H1 (cell line): Measurements from ENCODE around the gene LRCH2. TPM values are rescaled to one million over a fixed set of nuclear protein-coding genes. Genes with fewer than 3 reads are reported as not detected.

ENCODE experiments used
- CTCF ChIA-PET: fragments of 300-600 bp; sonication (Branson Sonifier 250); formaldehyde crosslinking; loops from one replicate; lab custom pipeline; 2021; ENCODE audit not compliant: partially characterized antibody; lab: Charles Lee
- POLR2A ChIA-PET: fragments of 300-600 bp; sonication (Branson Sonifier 250); formaldehyde crosslinking; loops from one replicate; lab custom pipeline; 2021; ENCODE audit warnings: inconsistent platforms; ENCODE audit not compliant: partially characterized antibody; lab: Charles Lee
- DNase-seq, 2 experiments: peaks; one replicate each; pipeline versions ENCODE4 v3.0.0 to v3.0.0-alpha.2; 2010 to 2022; ENCODE audit warnings: low spot score in 2 of 2, low read depth in 1 of 2, mixed read lengths in 1 of 2
- FAIRE-seq: peaks from 2 replicates; lab custom pipeline; 2011; peaks lifted over from hg19 to GRCh38; lab: Jason Lieb, UNC
- H2AFZ ChIP-seq: 2 replicates; pipeline ENCODE4 v1.8.1; 2012; ENCODE audit warnings: low read length, inconsistent platforms
- H2AK5ac ChIP-seq: 2 replicates; pipeline ENCODE4 v1.6.1; 2013; ENCODE audit warnings: low read depth, low read length
- H2BK120ac ChIP-seq: replicated peaks from 2 replicates; pipeline ENCODE3; 2013; ENCODE audit warnings: low read depth, low read length, inconsistent platforms
- H2BK12ac ChIP-seq: 2 replicates; pipeline ENCODE4 v1.6.1; 2013; ENCODE audit warnings: low read depth, low read length
- H2BK15ac ChIP-seq: 2 replicates; pipeline ENCODE4 v1.6.1; 2013; ENCODE audit warnings: low read length
- H2BK20ac ChIP-seq: 2 replicates; pipeline ENCODE4 v1.6.1; 2013; ENCODE audit warnings: low read length
- H2BK5ac ChIP-seq: 2 replicates; pipeline ENCODE4 v1.6.1; 2013; ENCODE audit warnings: low read depth, low read length
- H3K14ac ChIP-seq: 2 replicates; pipeline ENCODE4 v1.6.1; 2013; ENCODE audit warnings: inconsistent platforms; ENCODE audit not compliant: insufficient read length
- H3K18ac ChIP-seq: 2 replicates; pipeline ENCODE4 v1.6.1; 2013; ENCODE audit warnings: low read length; ENCODE audit errors: extremely low read depth
- H3K23ac ChIP-seq: 2 replicates; pipeline ENCODE4 v1.6.1; 2013; ENCODE audit warnings: inconsistent platforms; ENCODE audit not compliant: insufficient read length
- H3K23me2 ChIP-seq: 2 replicates; pipeline ENCODE4 v1.6.1; 2013; ENCODE audit warnings: low read depth, low read length
- H3K27ac ChIP-seq: 2 replicates; pipeline ENCODE4 v1.6.1; 2011; ENCODE audit warnings: low read depth, low read length, inconsistent platforms
- H3K27me3 ChIP-seq, 4 experiments: replicated peaks in 1 of 4; 1 replicate in 1 of 4; 2 replicates in 3 of 4; pipeline versions ENCODE4 v1.6.1 to v1.8.1; 2011 to 2013; ENCODE audit warnings: low read length in 3 of 4, mild to moderate bottlenecking in 3 of 4, inconsistent platforms in 2 of 4, mixed read lengths in 2 of 4, moderate library complexity in 1 of 4; ENCODE audit not compliant: control insufficient read depth in 3 of 4, insufficient read depth in 3 of 4; ENCODE audit errors: extremely low read depth in 1 of 4
- H3K36me3 ChIP-seq, 4 experiments: 2 replicates each; pipeline versions ENCODE4 v1.6.1 to v1.8.1; 2011 to 2013; ENCODE audit warnings: mild to moderate bottlenecking in 4 of 4, low read length in 3 of 4, moderate library complexity in 2 of 4, control low read depth in 1 of 4, inconsistent platforms in 1 of 4; ENCODE audit not compliant: insufficient read depth in 4 of 4, control insufficient read depth in 2 of 4
- H3K4ac ChIP-seq: replicated peaks from 2 replicates; pipeline ENCODE3; 2013; ENCODE audit warnings: low read length, low read depth, mixed read lengths, inconsistent platforms; ENCODE audit not compliant: insufficient read length
- H3K4me1 ChIP-seq, 4 experiments: replicated peaks in 1 of 4; 1 replicate in 1 of 4; 2 replicates in 3 of 4; pipeline versions ENCODE4 v1.6.1 to v1.8.1; 2011 to 2013; ENCODE audit warnings: low read length in 3 of 4, inconsistent platforms in 2 of 4, mixed read lengths in 1 of 4; ENCODE audit not compliant: insufficient read depth in 4 of 4, control insufficient read depth in 3 of 4
- H3K4me2 ChIP-seq, 2 experiments: 2 replicates each; pipeline versions ENCODE4 v1.6.1 to v1.8.1; 2011 to 2013; ENCODE audit warnings: low read depth in 2 of 2, low read length in 2 of 2, control low read depth in 1 of 2, inconsistent platforms in 1 of 2, mild to moderate bottlenecking in 1 of 2; ENCODE audit not compliant: insufficient read depth in 1 of 2
- H3K4me3 ChIP-seq, 4 experiments: fragments of 200-600, 300-600 bp in 1 of 4; sonication (generic), shearing (Covaris generic), sonication (Bioruptor Twin) in 1 of 4; 2 replicates each; pipeline versions ENCODE4 v1.5.1 to v1.8.1; 2011 to 2016; ENCODE audit warnings: low read length in 4 of 4, low read depth in 3 of 4, control low read depth in 2 of 4, inconsistent platforms in 2 of 4, mild to moderate bottlenecking in 2 of 4, mixed read lengths in 1 of 4, moderate library complexity in 1 of 4; ENCODE audit not compliant: insufficient read depth in 2 of 4; ENCODE audit errors: extremely low read depth in 1 of 4
- H3K56ac ChIP-seq: replicated peaks from 2 replicates; pipeline ENCODE3; 2013; ENCODE audit warnings: low read depth, mild to moderate bottlenecking, mixed read lengths, low read length, inconsistent platforms; ENCODE audit not compliant: insufficient read length
- H3K79me1 ChIP-seq: 2 replicates; pipeline ENCODE4 v1.6.1; 2013; ENCODE audit warnings: low read depth, low read length, control low read depth
- H3K79me2 ChIP-seq, 2 experiments: 2 replicates each; pipeline versions ENCODE4 v1.6.1 to v1.8.1; 2012 to 2013; ENCODE audit warnings: low read length in 2 of 2, mild to moderate bottlenecking in 2 of 2, inconsistent platforms in 1 of 2; ENCODE audit not compliant: insufficient read depth in 2 of 2, control insufficient read depth in 1 of 2
- H3K9ac ChIP-seq, 4 experiments: replicated peaks in 1 of 4; 1 replicate in 1 of 4; 2 replicates in 3 of 4; pipeline versions ENCODE4 v1.6.1 to v1.8.1; 2011 to 2013; ENCODE audit warnings: low read depth in 3 of 4, low read length in 3 of 4, control low read depth in 2 of 4, mild to moderate bottlenecking in 2 of 4, moderate library complexity in 2 of 4, inconsistent platforms in 1 of 4; ENCODE audit errors: extremely low read depth in 1 of 4
- H3K9me3 ChIP-seq, 2 experiments: 2 replicates each; pipeline versions ENCODE4 v1.6.1 to v1.8.1; 2012 to 2013; ENCODE audit warnings: mild to moderate bottlenecking in 2 of 2, moderate library complexity in 2 of 2, control low read depth in 1 of 2, inconsistent platforms in 1 of 2, low read depth in 1 of 2, low read length in 1 of 2, mixed read lengths in 1 of 2; ENCODE audit not compliant: insufficient read depth in 2 of 2
- H4K20me1 ChIP-seq, 2 experiments: replicated peaks in 1 of 2; 2 replicates each; pipeline versions ENCODE3 to v1.8.1; 2011 to 2013; ENCODE audit warnings: inconsistent platforms in 2 of 2, low read length in 2 of 2, mild to moderate bottlenecking in 1 of 2; ENCODE audit not compliant: insufficient read depth in 2 of 2, control insufficient read depth in 1 of 2
- H4K5ac ChIP-seq: 2 replicates; pipeline ENCODE4 v1.6.1; 2013; ENCODE audit warnings: low read length, low read depth, mixed read lengths, inconsistent platforms; ENCODE audit not compliant: insufficient read length
- H4K8ac ChIP-seq: 2 replicates; pipeline ENCODE4 v1.8.0; 2013; ENCODE audit warnings: mild to moderate bottlenecking, moderate library complexity, low read length, inconsistent platforms; ENCODE audit not compliant: insufficient read depth; ENCODE audit errors: extremely low read depth
- H4K91ac ChIP-seq: replicated peaks from 2 replicates; pipeline ENCODE3; 2013; ENCODE audit warnings: low read length, mixed read lengths, inconsistent platforms; ENCODE audit not compliant: insufficient read length
- POLR2A ChIP-seq, 2 experiments: IDR thresholded peaks; 1 replicate in 1 of 2; 2 replicates in 1 of 2; pipeline ENCODE4 v1.6.1; 2011; ENCODE audit warnings: low read depth in 2 of 2, low read length in 2 of 2, mild to moderate bottlenecking in 2 of 2; ENCODE audit errors: control extremely low read depth in 1 of 2
- WGBS, 2 experiments: shearing (Covaris generic) in 1 of 2; methylation state at CpG; one replicate each; pipeline versions ENCODE4 v1.1.6 to v1.1.7; 2013 to 2015; ENCODE audit warnings: low lambda C conversion rate in 2 of 2, mixed read lengths in 2 of 2, inconsistent platforms in 1 of 2, low coverage in 1 of 2, missing lambda C conversion rate in 1 of 2; ENCODE audit not compliant: insufficient replicate concordance in 2 of 2, insufficient coverage in 1 of 2, insufficient read length in 1 of 2; ENCODE audit errors: extremely low coverage in 1 of 2, missing lambda C conversion rate in 1 of 2; 5-methylcytosine and 5-hydroxymethylcytosine counted together
- polyA plus RNA-seq, 7 experiments: library from polyadenylated mRNA; depleted of rRNA in 3 of 7; stranded (reverse) in 5 of 7; unstranded in 2 of 7; fragments of >200 nt in 5 of 7; fragments of 200-250 nt in 2 of 7; gene quantifications; 1 replicate in 5 of 7; 2 replicates in 1 of 7; 4 replicates in 1 of 7; pipeline versions ENCODE4 v1.2.1 to v1.2.3, GENCODE V29; 2011 to 2013; ENCODE audit warnings: missing spikeins in 2 of 7, mixed read lengths in 2 of 7
- total RNA-seq: library from RNA; stranded (reverse); fragmentation: NEBNext Ultra II Directional; extraction: Animal tissue kit (Norgen Biotek cat#: 25700); gene quantifications from 2 replicates; pipeline ENCODE4 v1.2.1, GENCODE V29; 2021

LRCH2 gene
- total and polyA plus RNA-seq, 2 of the 8 experiments (the other 6 are each of a cell fraction or from before 2014, with no cell fraction given): 1.5 to 5.5 TPM

DNA sequence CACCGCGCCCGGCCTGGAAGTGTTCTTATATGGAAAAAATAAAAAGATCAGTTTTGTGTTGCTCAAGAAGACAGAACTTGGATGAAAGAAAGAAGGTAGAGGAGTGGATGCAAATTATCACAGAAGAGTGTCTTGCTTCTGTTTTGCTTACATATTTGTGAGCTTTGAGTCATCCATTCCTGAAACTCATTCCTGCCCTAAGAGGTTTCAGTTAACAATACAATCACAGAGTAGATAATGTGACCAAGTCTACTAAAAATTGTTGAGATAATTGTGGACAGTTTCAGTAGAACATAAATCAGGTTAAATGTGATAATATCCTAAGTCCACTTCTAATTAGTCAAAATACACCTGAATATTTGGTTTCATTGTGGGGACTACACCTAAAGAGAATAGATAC, 26.4 kb upstream of the LRCH2 start:
- Histone ChIP-seq H3K27ac (no peak overlapping the region), H3K9ac (no peak overlapping the region), H2BK15ac (no peak overlapping the region), H3K14ac (no peak overlapping the region), H3K18ac (no peak overlapping the region), H3K4me3 (no peak overlapping the region), H2BK120ac (no peak overlapping the region), H3K56ac (no peak overlapping the region), H3K79me1 (no peaks in the 10 kb centered on the region), H3K27me3 (no peaks in the 10 kb centered on the region), H4K5ac (no peak overlapping the region), H4K8ac (no peak overlapping the region), H2AK5ac (no peak overlapping the region), H3K4me1 (no peaks in the 10 kb centered on the region), H3K23ac (no peak overlapping the region), H4K91ac (no peak overlapping the region), H3K4me2 (no peak overlapping the region), H3K79me2 (no peaks in the 10 kb centered on the region), H2AFZ (no peak overlapping the region), H3K9me3 (no peaks in the 10 kb centered on the region), H2BK20ac (no peak overlapping the region), H3K4ac (no peak overlapping the region), H2BK5ac (no peak overlapping the region), H2BK12ac (no peak overlapping the region), H3K36me3 (no peaks in the 10 kb centered on the region), H4K20me1 (no peaks in the 10 kb centered on the region), H3K23me2 (no peaks in the 10 kb centered on the region)
- no peak for TF ChIP-seq POLR2A (IDR thresholded peaks at IDR 0.05; ENCODE audit: control extremely low read depth in 1 of 2, low read depth in 2 of 2, low read length in 2 of 2)
- ChIA-PET CTCF (interaction anchor here (0.6 kb wide), 1 partner anchor 774 kb away, joined by 3 read pairs; no protein-coding TSS in a partner anchor), POLR2A (no interaction called here)
- DNase-seq (no peak), FAIRE-seq (no peak)
- WGBS, 2 experiments: 100% methylated on average over 3 of the region's 3 CpGs; no CpG with 5 or more reads in 1 of the 2 experiments
